Tibial nerve (tissue), 4 donors: ENCODE results near the gene PRKCH.

Experiments used
- CTCF ChIP-seq, 5 experiments: fragments of 200-600 bp in 3 of 5; fragments of 450-650 bp in 2 of 5; sonication (generic) in 3 of 5; IDR thresholded peaks; one replicate each; pipeline ENCODE4 v1.5.1; 2016 to 2019; ENCODE audit warnings: antibody characterized with exemption in 5 of 5, mild to moderate bottlenecking in 3 of 5, moderate library complexity in 2 of 5
- EP300 ChIP-seq, 2 donors: sonication (generic); formaldehyde crosslinking; IDR thresholded peaks; one replicate each; pipeline ENCODE4 v1.6.1; 2017; ENCODE audit warnings: antibody characterized with exemption in 2 of 2, mild to moderate bottlenecking in 1 of 2
- POLR2A ChIP-seq, 2 donors: fragments of 450-650 bp; IDR thresholded peaks; one replicate each; pipeline ENCODE4 v1.6.1; 2017; ENCODE audit warnings: antibody characterized with exemption in 2 of 2, mild to moderate bottlenecking in 2 of 2, moderate library complexity in 2 of 2

GRCh38 chr14:61503167-61503801, 181.9 kb downstream of the PRKCH start:
- TF ChIP-seq POLR2A (IDR thresholded peaks at IDR 0.05) (no peak), EP300 (IDR thresholded peaks at IDR 0.05) (peak in 1 of 2 donors; percentile 64), CTCF (IDR thresholded peaks at IDR 0.05) (no peak)
